Measurements from ENCODE around the gene GUK1.

The GUK1 gene

GRCh38 chr1:228177183-228177475 lies 37.0 kb downstream of the GUK1 start:
- no peak overlapping the region for H3K4me3 ChIP-seq (ENCODE audit: low read length)
- no peak overlapping the region for H3K4me2 ChIP-seq (ENCODE audit: low read depth, low read length)
- H3F3A ChIP-seq (ENCODE audit: insufficient read depth, low read length) = no peaks in the 10 kb centered on the region
- no peaks in the 10 kb centered on the region for H3K36me3 ChIP-seq (replicated peaks; ENCODE audit: insufficient read depth, low read length)
- H4K20me1 ChIP-seq (ENCODE audit: insufficient read depth, low read length) = no peaks in the 10 kb centered on the region
- H3K4me1 ChIP-seq (ENCODE audit: low read length) = no peaks in the 10 kb centered on the region
- no peak overlapping the region for H3K9ac ChIP-seq (ENCODE audit: low read length)
- DNase-seq = no peak
- TF ChIP-seq EZH2 (optimal IDR thresholded peaks at IDR 0.05; ENCODE audit: low read depth, low read length) (no peak), EZH2phosphoT487 (IDR thresholded peaks at IDR 0.05; ENCODE audit: low read length) (no peak), CTCF (IDR thresholded peaks at IDR 0.05; ENCODE audit: low read length) (no peak)
- no peaks in the 10 kb centered on the region for H3K27me3 ChIP-seq (replicated peaks; ENCODE audit: insufficient read depth, low read length)
- H3K9me3 ChIP-seq (replicated peaks; ENCODE audit: insufficient read depth, low read length) = no peaks in the 10 kb centered on the region
- no peaks in the 10 kb centered on the region for H3K9me2 ChIP-seq (replicated peaks; ENCODE audit: insufficient read depth, low read length)
- H3K27ac ChIP-seq (ENCODE audit: low read length) = no peak overlapping the region
- H3K79me2 ChIP-seq (ENCODE audit: low read length) = 0 out of 2 replicates have a peak, but pooled peaks cover 8% of the 10 kb centered on the region
- no peak overlapping the region for H2AFZ ChIP-seq (ENCODE audit: low read length)

GRCh38 chr1:228177721-228178710 lies 37.9 kb downstream of the GUK1 start:
- no peaks in the 10 kb centered on the region for H3K4me1 ChIP-seq (ENCODE audit: low read length)
- no peak overlapping the region for H3K9ac ChIP-seq (ENCODE audit: low read length)
- 0 out of 2 replicates have a peak, but pooled peaks cover 5% of the 10 kb centered on the region for H3K79me2 ChIP-seq (ENCODE audit: low read length)
- H3K27me3 ChIP-seq (replicated peaks; ENCODE audit: insufficient read depth, low read length) = no peaks in the 10 kb centered on the region
- no peaks in the 10 kb centered on the region for H4K20me1 ChIP-seq (ENCODE audit: insufficient read depth, low read length)
- no peak overlapping the region for H3K4me2 ChIP-seq (ENCODE audit: low read depth, low read length)
- no peaks in the 10 kb centered on the region for H3F3A ChIP-seq (ENCODE audit: insufficient read depth, low read length)
- no peak overlapping the region for H3K4me3 ChIP-seq (ENCODE audit: low read length)
- H3K27ac ChIP-seq (ENCODE audit: low read length) = no peak overlapping the region
- no peak for DNase-seq
- TF ChIP-seq CTCF (IDR thresholded peaks at IDR 0.05; ENCODE audit: low read length) (no peak), EZH2phosphoT487 (IDR thresholded peaks at IDR 0.05; ENCODE audit: low read length) (no peak)
- H3K36me3 ChIP-seq (replicated peaks; ENCODE audit: insufficient read depth, low read length) = no peaks in the 10 kb centered on the region
- no peaks in the 10 kb centered on the region for H3K9me3 ChIP-seq (replicated peaks; ENCODE audit: insufficient read depth, low read length)
- H2AFZ ChIP-seq (ENCODE audit: low read length) = no peak overlapping the region
- H3K9me2 ChIP-seq (replicated peaks; ENCODE audit: insufficient read depth, low read length) = no peaks in the 10 kb centered on the region

- no peaks in the 10 kb centered on the region for H4K20me1 ChIP-seq (ENCODE audit: insufficient read depth, low read length)
- H3K36me3 ChIP-seq (replicated peaks; ENCODE audit: insufficient read depth, low read length) = no peaks in the 10 kb centered on the region
- H3F3A ChIP-seq (ENCODE audit: insufficient read depth, low read length) = no peaks in the 10 kb centered on the region
- no peak overlapping the region for H3K9ac ChIP-seq (ENCODE audit: low read length)
- no peaks in the 10 kb centered on the region for H3K79me2 ChIP-seq (ENCODE audit: low read length)
- H2AFZ ChIP-seq (ENCODE audit: low read length) = no peak overlapping the region
- H3K9me2 ChIP-seq (replicated peaks; ENCODE audit: insufficient read depth, low read length) = no peaks in the 10 kb centered on the region
- no peak overlapping the region for H3K4me2 ChIP-seq (ENCODE audit: low read depth, low read length)
- H3K4me1 ChIP-seq (ENCODE audit: low read length) = no peaks in the 10 kb centered on the region
- TF ChIP-seq EZH2 (optimal IDR thresholded peaks at IDR 0.05; ENCODE audit: low read depth, low read length) (no peak), EZH2phosphoT487 (IDR thresholded peaks at IDR 0.05; ENCODE audit: low read length) (no peak), CTCF (IDR thresholded peaks at IDR 0.05; ENCODE audit: low read length) (no peak)
- no peak for DNase-seq
- no peaks in the 10 kb centered on the region for H3K9me3 ChIP-seq (replicated peaks; ENCODE audit: insufficient read depth, low read length)
- no peak overlapping the region for H3K27ac ChIP-seq (ENCODE audit: low read length)
- H3K4me3 ChIP-seq (ENCODE audit: low read length) = no peak overlapping the region
- H3K27me3 ChIP-seq (replicated peaks; ENCODE audit: insufficient read depth, low read length) = no peaks in the 10 kb centered on the region
Measured at GRCh38 chr1:228178737-228179684, 38.9 kb downstream of the GUK1 start.
